Adrenal gland (tissue), 12 donors: ENCODE measurements around the gene PHC2. TPM values are rescaled to one million over a fixed set of nuclear protein-coding genes. Genes with fewer than 3 reads are reported as not detected.
A peak's percentile ranks its signal among the peaks of the same experiment; 100 is the strongest.

Experiments used
- DNase-seq, 7 donors: peaks; one replicate each; pipeline ENCODE4 v3.0.0-alpha.2; 2019 to 2020
- H3K27ac ChIP-seq, 5 donors: fragments of 200-600 bp; sonication (generic) in 4 of 5; 1 replicate in 3 of 5; 2 replicates in 2 of 5; pipeline versions ENCODE4 v1.5.1 to v1.8.0; 2016 to 2020; ENCODE audit warnings: mild to moderate bottlenecking in 1 of 5
- H3K27me3 ChIP-seq: fragments of 200-600 bp; 2 replicates; pipeline ENCODE4 v1.8.0; 2021
- H3K36me3 ChIP-seq, 2 donors: fragments of 200-600 bp; replicated peaks in 1 of 2; 1 replicate in 1 of 2; 2 replicates in 1 of 2; pipeline versions ENCODE4 v1.5.1 to v1.8.0; 2018 to 2022
- H3K4me1 ChIP-seq, 2 donors: fragments of 200-600 bp; replicated peaks in 1 of 2; 1 replicate in 1 of 2; 2 replicates in 1 of 2; pipeline versions ENCODE4 v1.5.1 to v1.8.0; 2018 to 2021
- H3K4me3 ChIP-seq, 4 donors: fragments of 200-600 bp; sonication (generic) in 3 of 4; one replicate each; pipeline ENCODE4 v1.5.1; 2016 to 2018
- H3K9me3 ChIP-seq, 3 donors: fragments of 200-600 bp; sonication (generic) in 1 of 3; replicated peaks in 1 of 3; 1 replicate in 2 of 3; 2 replicates in 1 of 3; pipeline versions ENCODE4 v1.5.1 to v1.8.0; 2016 to 2021
- CTCF ChIP-seq, 6 experiments: fragments of 450-650 bp in 4 of 6; fragments of 200-600 bp in 2 of 6; sonication (generic) in 1 of 6; IDR thresholded peaks; 1 replicate in 5 of 6; 2 replicates in 1 of 6; pipeline versions ENCODE4 v1.5.1 to v1.8.0; 2016 to 2021; ENCODE audit warnings: antibody characterized with exemption in 6 of 6, mild to moderate bottlenecking in 2 of 6, moderate library complexity in 1 of 6
- POLR2A ChIP-seq, 2 donors: fragments of 450-650 bp; IDR thresholded peaks; one replicate each; pipeline ENCODE4 v1.6.1; 2017; ENCODE audit warnings: antibody characterized with exemption in 2 of 2, mild to moderate bottlenecking in 2 of 2, moderate library complexity in 1 of 2
- WGBS, 4 donors: extraction: QIAGEN DNeasy Blood & Tissue Kit in 2 of 4; methylation state at CpG; one replicate each; pipeline versions ENCODE4 v1.1.5 to v1.1.7; 2013 to 2017; 5-methylcytosine and 5-hydroxymethylcytosine counted together
- intact Hi-C, 2 donors: fragments of 100-400 bp; cut with DNase I; formaldehyde crosslinking; loops; one replicate each; pipeline versions ENCODE4 v1.14.1 to v1.15.0; 2022 to 2023
- polyA plus RNA-seq, 3 donors: library from polyadenylated mRNA; stranded (reverse); fragments of 200-250 nt in 2 of 3; fragments of 350-450 nt in 1 of 3; fragmentation: Illumina TruSeq in 1 of 3; extraction: RNeasy Lipid Tissue Mini Kit (QIAGEN cat#74804) in 1 of 3; gene quantifications; one replicate each; pipeline ENCODE4 v1.2.3, GENCODE V29; 2013 to 2014
- total RNA-seq, 9 donors: library from RNA; depleted of rRNA in 4 of 9; stranded (reverse); fragments of >200 nt in 4 of 9; fragments of 120-200 nt in 1 of 9; fragmentation: NEBNext Ultra II Directional in 1 of 9; extraction: Animal tissue kit (Norgen Biotek cat#: 25700) in 1 of 9; gene quantifications; one replicate each; pipeline versions ENCODE4 v1.1.0 to v1.2.4, GENCODE V29; 2013 to 2023
- donor health status: healthy with polysubstance abuse.
- donor health status: Bipolar disorder and iron deficiency.
- donor health status: DM: yes; HTN: yes; CAD: no.
- donor health status: DM: no; HTN: no; CAD: no.
- donor health status: DM: no; HTN: no; CAD: no.
- donor health status: DM: yes; HTN: yes; CAD: no.

PHC2 gene
- total and polyA plus RNA-seq, 12 donors, result 24.9 to 164 (median 112) TPM

GRCh38 chr1:33393524-33393923 is 37.4 kb downstream of the PHC2 start:
- 68 to 87% (median 78%) methylated on average over 2 of the region's 2 CpGs for WGBS, 4 donors
- Histone ChIP-seq H3K27ac (no peak overlapping the region), H3K4me3 (no peak overlapping the region), H3K4me1 (peaks cover 8 to 42% of the 10 kb centered on the region in 2 donors), H3K9me3 (no peaks in the 10 kb centered on the region), H3K36me3 (no peaks in the 10 kb centered on the region), H3K27me3 (no peaks in the 10 kb centered on the region)
- intact Hi-C loops, result no loop called here
- TF ChIP-seq CTCF (IDR thresholded peaks at IDR 0.05), result no peak
- TF ChIP-seq POLR2A (IDR thresholded peaks at IDR 0.05), result no peak
- peak in 1 of 7 donors; percentile 17 for DNase-seq

DNA sequence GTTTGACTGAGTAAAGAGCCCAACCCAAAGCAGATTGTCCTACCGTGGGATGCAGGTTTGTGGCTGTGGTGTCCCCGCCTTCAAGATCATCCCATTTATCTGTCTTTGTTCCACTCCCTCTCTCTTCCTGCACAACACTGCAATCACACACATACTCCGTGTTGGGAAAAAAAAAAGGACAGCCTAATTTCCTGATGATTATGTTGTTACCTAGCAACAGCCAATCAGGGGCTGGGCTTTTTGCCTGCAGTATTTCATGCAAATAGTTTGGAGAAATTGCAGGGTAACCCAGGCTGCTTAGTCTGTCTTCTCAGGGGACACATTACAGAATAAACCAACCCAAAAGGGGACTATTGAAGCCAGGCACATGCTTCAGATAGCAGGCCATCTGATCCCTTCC is 38.3 kb downstream of the PHC2 start:
- Histone ChIP-seq H3K36me3 (no peaks in the 10 kb centered on the region), H3K4me1 (peaks cover 8 to 45% of the 10 kb centered on the region in 2 donors), H3K4me3 (no peak overlapping the region), H3K27ac (no peak overlapping the region), H3K9me3 (no peaks in the 10 kb centered on the region), H3K27me3 (no peaks in the 10 kb centered on the region)
- intact Hi-C loops, result no loop called here
- TF ChIP-seq POLR2A (IDR thresholded peaks at IDR 0.05) (no peak), CTCF (IDR thresholded peaks at IDR 0.05) (no peak)
- peak in 2 of 7 donors; percentile 17 to 79 for DNase-seq
- 50 to 64% (median 59%) methylated on average over 3 of the region's 3 CpGs for WGBS, 4 donors

GRCh38 chr1:33392206-33392605 is 38.7 kb downstream of the PHC2 start:
- Histone ChIP-seq H3K27me3 (no peaks in the 10 kb centered on the region), H3K36me3 (no peaks in the 10 kb centered on the region), H3K4me1 (peaks cover 12 to 50% of the 10 kb centered on the region in 2 donors), H3K27ac (no peak overlapping the region), H3K9me3 (no peaks in the 10 kb centered on the region), H3K4me3 (no peak overlapping the region)
- no peak for TF ChIP-seq POLR2A (IDR thresholded peaks at IDR 0.05)
- TF ChIP-seq CTCF (IDR thresholded peaks at IDR 0.05), result no peak
- no peak for DNase-seq
- intact Hi-C loops, result no loop called here
- 88 to 95% (median 94%) methylated on average over 8 of the region's 8 CpGs for WGBS, 4 donors

GRCh38 chr1:33391343-33392078 is 39.4 kb downstream of the PHC2 start:
- Histone ChIP-seq H3K27me3 (no peaks in the 10 kb centered on the region), H3K4me1 (peaks cover 16 to 57% of the 10 kb centered on the region in 2 donors), H3K27ac (no peak overlapping the region), H3K36me3 (no peaks in the 10 kb centered on the region), H3K9me3 (no peaks in the 10 kb centered on the region), H3K4me3 (no peak overlapping the region)
- TF ChIP-seq POLR2A (IDR thresholded peaks at IDR 0.05), result no peak
- TF ChIP-seq CTCF (IDR thresholded peaks at IDR 0.05), result no peak
- DNase-seq, result peak in 1 of 7 donors; percentile 42
- WGBS, 4 donors, result 77 to 87% (median 81%) methylated on average over 8 of the region's 8 CpGs
- intact Hi-C loops, result no loop called here
